ENCODE data around the gene RMI2. TPM values are rescaled to one million over a fixed set of nuclear protein-coding genes. Genes with fewer than 3 reads are reported as not detected.

Gene RMI2
- total RNA-seq (ENCODE audit: unreplicated experiment), result 10.5 TPM
- long read RNA-seq, transcript RMI2-201 (2 exons, 1,457 nt), result major isoform, 6 of 7 reads
- long read RNA-seq, partial matches to known transcripts, result 0 of 7 reads
- long read RNA-seq, other reads (novel, unspliced or antisense), result 0 of 7 reads

- H3K4me3 Mint-ChIP-seq (ENCODE audit: unreplicated experiment), result peak within 1 kb of the TSS; percentile 92
- H3K27ac Mint-ChIP-seq (ENCODE audit: unreplicated experiment), result peak within 1 kb of the TSS; percentile 30
- no peaks in the 10 kb centered on the region for H3K36me3 Mint-ChIP-seq (ENCODE audit: low read depth, unreplicated experiment)
- H3K27me3 Mint-ChIP-seq (ENCODE audit: unreplicated experiment), result peaks cover 5% of the 10 kb centered on the region
- no peaks in the 10 kb centered on the region for H3K9me3 Mint-ChIP-seq (ENCODE audit: unreplicated experiment)
- peaks cover 4% of the 10 kb centered on the region for H3K4me1 Mint-ChIP-seq (ENCODE audit: unreplicated experiment)
- no peak for TF ChIP-seq CTCF (IDR thresholded peaks at IDR 0.05; ENCODE audit: unreplicated experiment)
- peak; percentile 93 for DNase-seq (ENCODE audit: low spot score)
These were observed at the start of gene RMI2 for GRCh38 chr16:11345040-11345862. Gene RMI2 (plus strand): TSS chr16:11345459. CDS start chr16:11345472, 13 bp downstream.

GRCh38 chr16:11295672-11296071, 49.6 kb upstream of the RMI2 start:
- Mint-ChIP-seq H3K36me3 (ENCODE audit: low read depth, unreplicated experiment) (no peaks in the 10 kb centered on the region), H3K4me1 (ENCODE audit: unreplicated experiment) (peaks cover 3% of the 10 kb centered on the region), H3K9me3 (ENCODE audit: unreplicated experiment) (no peaks in the 10 kb centered on the region), H3K27ac (ENCODE audit: unreplicated experiment) (no peak overlapping the region), H3K4me3 (ENCODE audit: unreplicated experiment) (no peak overlapping the region), H3K27me3 (ENCODE audit: unreplicated experiment) (peaks cover 7% of the 10 kb centered on the region)
- TF ChIP-seq CTCF (IDR thresholded peaks at IDR 0.05; ENCODE audit: unreplicated experiment), result no peak
- no peak for DNase-seq (ENCODE audit: low spot score)

- no peak for TF ChIP-seq CTCF (IDR thresholded peaks at IDR 0.05; ENCODE audit: unreplicated experiment)
- Mint-ChIP-seq H3K9me3 (ENCODE audit: unreplicated experiment) (no peaks in the 10 kb centered on the region), H3K36me3 (ENCODE audit: low read depth, unreplicated experiment) (no peaks in the 10 kb centered on the region), H3K27me3 (ENCODE audit: unreplicated experiment) (peaks cover 6% of the 10 kb centered on the region), H3K4me3 (ENCODE audit: unreplicated experiment) (no peak overlapping the region), H3K4me1 (ENCODE audit: unreplicated experiment) (peaks cover 3% of the 10 kb centered on the region), H3K27ac (ENCODE audit: unreplicated experiment) (no peak overlapping the region)
- DNase-seq (ENCODE audit: low spot score), result no peak
These were observed 48.9 kb upstream of the RMI2 start for GRCh38 chr16:11296351-11296705.

- H3K4me1 Mint-ChIP-seq (ENCODE audit: unreplicated experiment), result peaks cover 3% of the 10 kb centered on the region
- no peaks in the 10 kb centered on the region for H3K36me3 Mint-ChIP-seq (ENCODE audit: low read depth, unreplicated experiment)
- H3K27me3 Mint-ChIP-seq (ENCODE audit: unreplicated experiment), result peaks cover 4% of the 10 kb centered on the region
- no peak for TF ChIP-seq CTCF (IDR thresholded peaks at IDR 0.05; ENCODE audit: unreplicated experiment)
- H3K4me3 Mint-ChIP-seq (ENCODE audit: unreplicated experiment), result no peak overlapping the region
- DNase-seq (ENCODE audit: low spot score), result no peak
- no peaks in the 10 kb centered on the region for H3K9me3 Mint-ChIP-seq (ENCODE audit: unreplicated experiment)
- H3K27ac Mint-ChIP-seq (ENCODE audit: unreplicated experiment), result no peak overlapping the region
These were observed 48.4 kb upstream of the RMI2 start for GRCh38 chr16:11296706-11297491.
